Stimulated activated CD4-positive, alpha-beta T cell treated with anti-CD3 and anti-CD28 coated beads, Interleukin-2, amount 100 ng/mL, for 48 hours (primary cell): ENCODE measurements around the gene STRN4.
A peak's percentile ranks its signal among the peaks of the same experiment; 100 is the strongest.

Experiments used
- DNase-seq, 2 donors: peaks; one replicate each; pipeline ENCODE4 v3.0.0-alpha.2; 2020

Gene STRN4

DNA sequence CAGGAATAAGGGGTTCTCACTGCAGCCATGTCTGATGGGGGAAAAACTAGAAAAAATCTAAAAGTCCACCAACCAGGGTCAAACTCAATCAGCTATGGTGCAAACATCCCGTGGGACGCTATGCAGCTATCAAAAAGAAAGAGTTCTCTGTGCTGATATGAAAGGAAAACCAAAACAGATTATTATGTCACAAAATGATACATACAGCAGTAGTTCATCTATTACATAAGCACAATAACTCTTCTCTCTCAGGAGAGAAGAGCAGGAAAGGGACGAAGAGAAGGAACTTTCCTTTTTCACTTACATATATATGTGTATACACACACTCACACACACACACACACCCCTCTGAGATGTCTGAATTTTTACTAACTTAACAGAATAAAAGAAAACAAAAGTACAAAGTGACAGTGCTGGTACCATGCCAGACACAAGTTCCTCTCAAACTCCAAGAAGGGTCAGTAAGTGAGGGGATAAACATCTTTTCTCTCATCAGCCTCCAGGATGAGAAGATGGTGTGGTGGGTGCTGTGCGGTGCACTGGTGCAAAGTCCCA, 3.2 kb downstream of the STRN4 start:
- no peak for DNase-seq

DNA sequence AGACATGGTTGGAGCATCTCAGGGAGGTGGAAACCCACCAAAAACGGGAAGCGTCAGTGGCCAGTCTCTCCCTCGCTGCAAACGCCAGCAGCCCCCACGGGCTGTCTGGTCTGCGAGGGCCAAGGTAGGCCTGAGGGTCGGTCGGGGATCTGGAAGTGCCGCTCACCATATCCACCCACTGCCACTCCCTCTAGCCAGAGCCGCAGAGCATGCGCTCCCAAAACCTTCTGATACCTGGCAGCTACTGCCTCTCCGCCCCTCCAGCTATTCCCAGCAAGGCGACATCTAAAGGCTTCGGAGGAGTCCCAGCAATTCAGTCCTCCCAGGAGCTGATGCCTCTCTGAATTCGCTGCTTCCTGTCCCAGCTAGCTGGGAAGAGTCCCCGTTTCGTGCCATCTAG, 4.8 kb downstream of the STRN4 start:
- DNase-seq = no peak

DNA sequence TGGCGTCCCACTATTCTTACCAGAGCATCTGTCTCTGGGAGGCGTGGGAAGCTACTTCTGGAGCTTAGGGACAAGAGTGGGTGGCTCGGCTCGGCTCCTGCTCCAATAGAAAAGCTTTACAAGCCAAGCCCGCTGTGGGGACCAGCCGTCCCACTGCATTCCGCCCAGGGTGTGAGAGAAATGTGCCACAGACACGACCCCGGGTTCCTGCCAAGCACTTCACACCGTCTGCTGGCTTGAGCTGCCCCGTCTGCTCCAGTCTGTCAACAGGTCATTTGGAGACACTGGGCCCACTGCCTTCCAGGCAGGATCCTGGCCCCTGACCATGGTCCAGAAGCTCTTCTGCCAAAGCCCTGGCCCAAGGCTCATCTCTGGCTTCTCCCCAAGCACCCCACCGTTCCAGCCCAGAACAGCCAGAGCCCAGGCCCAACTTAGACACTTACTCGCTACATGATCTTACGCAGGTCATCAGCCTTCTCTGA, 6.9 kb downstream of the STRN4 start:
- no peak for DNase-seq

DNA sequence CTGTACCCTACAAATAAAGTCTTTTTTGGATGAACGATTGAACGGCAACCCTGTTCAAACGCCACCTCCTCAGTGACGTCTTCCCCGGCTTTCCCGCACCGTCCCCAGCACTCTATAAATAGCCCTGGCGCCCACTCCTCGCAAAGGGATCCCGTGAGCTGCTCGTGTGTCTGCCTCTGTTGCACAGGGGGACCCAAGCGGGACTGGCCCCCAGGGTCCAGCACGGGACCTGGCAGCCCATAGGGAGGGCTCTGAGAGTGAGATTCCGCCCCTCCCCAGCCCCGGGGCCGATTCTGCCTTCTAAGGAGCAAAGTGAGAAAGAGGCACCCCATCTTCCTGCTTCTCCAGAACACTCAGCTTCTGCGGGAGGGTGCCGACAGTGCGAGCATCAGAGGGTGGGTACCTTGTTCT, 8.5 kb downstream of the STRN4 start:
- no peak for DNase-seq

DNA sequence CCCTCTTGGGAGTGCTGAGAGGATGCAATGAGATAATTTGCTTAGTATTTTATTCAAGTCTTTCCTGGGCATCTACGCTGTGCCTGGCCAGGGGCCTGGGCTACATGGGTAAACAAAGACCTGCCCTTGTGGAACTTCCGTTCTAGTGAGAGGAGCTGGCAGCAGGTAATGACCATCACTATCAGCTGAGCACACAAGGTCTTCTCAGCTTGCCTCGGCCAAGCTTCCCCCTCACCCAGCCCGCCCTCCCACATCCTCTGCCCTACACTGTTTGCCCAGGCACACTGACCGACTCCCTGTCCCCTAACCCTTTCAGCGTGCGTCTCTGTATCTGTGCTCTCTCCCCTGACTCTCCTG, 9.0 kb downstream of the STRN4 start:
- DNase-seq = no peak

DNA sequence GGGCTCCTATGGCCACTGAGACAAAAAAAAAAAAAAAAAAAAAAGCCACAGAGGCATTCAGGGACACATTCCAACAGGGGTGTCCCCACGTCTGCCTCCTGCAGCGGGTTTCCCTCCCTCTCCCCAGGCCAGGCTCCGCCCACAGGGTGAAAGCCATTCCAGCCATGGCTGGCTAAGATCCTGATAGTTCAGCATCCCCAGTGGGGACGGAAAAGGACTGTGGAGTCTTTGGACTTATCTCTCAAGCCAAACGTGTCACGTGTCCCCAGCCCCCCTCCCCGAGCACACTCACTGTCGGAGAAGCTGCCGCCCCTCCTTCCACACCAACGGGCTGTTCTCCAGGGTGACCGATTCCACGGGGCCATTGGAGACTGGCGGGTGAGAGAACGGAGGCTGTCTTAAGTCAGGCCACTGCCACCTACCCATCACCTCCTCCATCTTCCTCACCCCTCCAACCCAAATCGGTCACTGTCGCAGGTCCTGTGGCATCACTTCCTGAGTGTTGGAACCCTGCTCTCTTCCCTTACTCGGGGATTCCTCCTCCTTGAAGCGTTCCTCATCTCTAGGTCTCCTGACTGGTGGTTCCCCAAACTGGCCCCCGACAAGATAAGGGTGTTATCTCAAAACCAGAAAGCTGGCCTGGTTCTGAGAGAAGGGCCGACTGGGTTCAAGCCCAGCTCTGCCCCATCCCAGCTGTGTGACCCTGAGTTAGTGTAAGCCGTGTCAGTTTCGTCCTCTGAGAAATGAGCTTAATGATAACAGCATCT, 9.5 kb downstream of the STRN4 start:
- DNase-seq = no peak

DNA sequence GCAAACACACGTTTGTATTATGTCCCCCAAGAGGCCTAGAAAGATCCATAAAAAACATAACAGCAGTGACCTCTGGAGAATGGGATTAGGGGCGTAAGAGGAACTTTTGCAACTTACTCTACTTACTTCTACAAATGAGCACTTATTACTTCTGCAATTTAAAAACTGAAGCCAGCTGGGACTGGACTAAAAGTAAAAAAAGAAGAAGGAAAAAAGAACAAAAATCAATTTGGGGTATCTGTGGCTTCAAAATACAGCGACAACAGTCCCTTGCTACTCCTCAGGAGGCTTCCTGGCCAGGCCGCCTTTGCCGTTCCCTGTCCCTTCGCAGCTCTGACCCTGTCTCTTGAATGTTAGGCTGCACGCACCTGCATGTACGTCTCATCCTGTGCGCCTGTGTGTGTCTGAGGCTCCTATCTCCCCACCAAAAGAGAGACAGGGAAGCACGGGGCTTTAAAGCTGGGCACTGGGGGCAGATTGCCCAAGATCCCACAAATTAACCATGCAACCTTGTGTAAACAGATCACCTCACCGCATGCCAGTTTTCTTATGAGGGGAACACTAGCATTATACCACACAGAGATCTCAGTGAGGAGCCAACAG, 12.5 kb downstream of the STRN4 start:
- no peak for DNase-seq

DNA sequence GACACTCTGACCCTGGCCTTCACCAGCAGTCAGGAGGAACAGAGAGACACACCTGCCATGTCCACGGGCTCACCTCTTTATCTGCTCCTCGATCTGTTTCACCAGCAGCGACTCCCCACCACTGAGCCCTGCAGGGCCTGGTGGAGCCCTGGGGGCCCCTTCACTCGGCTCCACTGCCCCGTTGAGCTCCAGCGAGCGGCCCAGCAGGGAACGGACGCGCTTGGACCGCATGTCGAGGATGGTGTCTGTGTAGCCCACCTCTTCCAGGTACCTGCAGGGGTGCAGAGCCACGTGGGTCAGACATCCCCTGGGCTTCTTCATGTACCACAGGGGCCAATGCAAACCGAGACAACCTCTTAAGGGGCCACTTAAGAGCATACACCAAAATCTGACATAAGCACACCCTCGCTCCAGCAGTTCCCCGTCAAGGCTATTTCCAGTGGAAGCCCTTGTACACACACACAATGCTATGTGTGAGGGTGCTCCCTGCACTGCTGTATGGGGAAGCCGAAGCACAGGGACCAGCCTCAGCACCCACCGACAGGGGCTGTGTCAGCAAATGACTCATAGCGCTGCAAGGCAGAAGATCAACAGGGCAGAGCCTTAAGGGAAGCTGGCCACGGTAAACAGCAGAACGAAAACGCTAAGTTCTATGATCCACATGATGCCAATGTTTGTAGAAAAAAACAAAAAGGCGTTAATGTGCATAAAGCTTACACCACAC, 13.1 kb downstream of the STRN4 start:
- no peak for DNase-seq

DNA sequence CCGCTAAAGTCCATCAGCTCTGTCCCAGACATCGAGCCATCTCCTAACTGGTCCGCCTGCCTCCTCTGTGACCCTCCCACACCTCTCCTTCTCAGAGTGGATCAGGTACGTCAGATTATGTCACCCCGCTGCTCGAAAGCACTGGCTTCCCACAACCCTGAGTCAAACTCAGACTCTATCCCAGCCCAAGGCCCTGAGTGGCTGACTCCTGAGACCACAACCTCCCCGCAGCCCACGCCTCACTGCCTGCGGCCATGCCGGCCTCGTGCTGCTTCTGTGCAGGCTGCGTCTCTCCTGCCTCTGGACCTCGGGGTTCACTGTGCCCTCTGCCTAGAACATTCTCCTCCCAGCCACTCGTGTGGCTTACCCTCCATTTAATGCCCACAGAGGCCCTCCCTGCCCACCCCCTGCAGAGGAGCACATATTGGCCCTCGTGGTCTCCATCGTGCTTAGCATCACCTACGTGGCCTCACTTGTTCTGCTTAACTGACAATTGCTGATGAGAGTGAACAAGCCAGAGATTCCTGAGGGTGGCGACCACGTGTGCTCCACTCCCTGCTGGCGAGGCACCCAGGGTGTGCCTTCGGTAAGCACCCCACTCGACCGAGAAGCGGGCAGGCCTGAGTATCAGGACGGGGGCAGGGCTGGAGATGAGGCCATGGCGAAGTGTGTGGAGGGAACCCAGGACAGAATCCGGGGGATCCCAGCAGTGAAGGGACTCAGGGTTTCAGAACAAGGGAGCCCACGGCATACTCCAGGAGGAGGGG, 13.9 kb downstream of the STRN4 start:
- DNase-seq = no peak

DNA sequence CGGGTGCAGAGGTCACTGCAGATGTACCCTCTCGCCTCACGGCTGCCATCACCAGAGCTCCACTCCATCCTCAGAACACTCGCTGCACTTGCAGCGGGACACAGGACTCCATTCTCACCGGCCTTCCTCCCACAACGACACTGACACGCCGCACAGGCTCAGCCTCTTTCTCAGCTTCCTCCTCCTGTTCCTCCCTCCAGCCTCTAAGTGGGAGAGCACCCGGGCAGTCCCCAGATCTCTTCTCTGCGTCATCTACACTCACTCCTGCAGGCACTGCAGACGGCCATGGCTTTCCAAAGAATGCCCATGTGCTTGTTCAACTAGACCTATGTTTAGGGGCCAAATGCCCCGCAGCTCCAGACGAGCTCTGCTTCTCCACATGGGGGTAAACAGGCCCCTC, 14.7 kb downstream of the STRN4 start:
- DNase-seq = no peak

DNA sequence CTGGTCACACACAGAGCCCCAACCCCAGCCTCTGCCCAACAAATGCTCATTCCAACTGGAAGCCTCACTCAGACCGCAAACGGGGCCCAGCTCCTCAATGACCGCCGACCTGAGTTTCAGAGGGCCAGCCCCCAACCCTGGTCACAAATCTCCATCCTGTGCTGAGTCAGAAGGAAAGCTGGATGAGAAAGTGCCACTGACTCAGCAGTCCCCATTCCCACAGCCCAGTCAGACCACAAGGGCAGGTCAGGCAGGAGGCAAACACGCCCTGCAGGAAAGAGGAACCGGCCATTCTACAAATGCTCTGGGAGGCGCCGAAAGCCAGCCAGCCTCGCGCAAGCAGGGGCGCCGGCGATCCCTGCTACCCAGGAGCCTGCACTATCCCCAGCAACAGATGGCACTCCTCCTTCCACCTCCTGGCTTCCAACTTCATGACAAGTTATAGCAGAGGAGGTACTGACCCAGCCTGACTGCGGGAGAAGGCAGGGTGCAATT, 15.2 kb downstream of the STRN4 start:
- DNase-seq = no peak

DNA sequence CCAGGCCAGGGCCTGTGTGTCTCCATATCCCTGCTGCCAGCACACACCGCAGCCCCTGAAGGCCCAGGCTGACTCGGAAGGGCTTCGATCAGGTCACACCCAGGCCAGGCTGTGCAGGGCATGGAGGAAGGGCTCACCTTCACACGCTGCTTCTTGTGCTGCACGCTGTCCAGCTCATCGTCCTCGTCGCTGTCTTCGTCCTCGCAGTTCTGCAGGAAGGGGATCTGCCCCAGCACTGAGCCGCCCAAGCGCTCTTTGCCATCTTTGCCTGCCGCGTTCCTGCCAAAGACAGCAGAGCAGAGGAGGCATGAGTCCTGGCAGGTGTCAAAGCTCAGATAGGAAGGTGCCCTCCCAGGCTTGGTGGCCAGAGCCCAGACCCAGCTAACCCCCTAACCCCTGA, 15.7 kb downstream of the STRN4 start:
- no peak for DNase-seq

DNA sequence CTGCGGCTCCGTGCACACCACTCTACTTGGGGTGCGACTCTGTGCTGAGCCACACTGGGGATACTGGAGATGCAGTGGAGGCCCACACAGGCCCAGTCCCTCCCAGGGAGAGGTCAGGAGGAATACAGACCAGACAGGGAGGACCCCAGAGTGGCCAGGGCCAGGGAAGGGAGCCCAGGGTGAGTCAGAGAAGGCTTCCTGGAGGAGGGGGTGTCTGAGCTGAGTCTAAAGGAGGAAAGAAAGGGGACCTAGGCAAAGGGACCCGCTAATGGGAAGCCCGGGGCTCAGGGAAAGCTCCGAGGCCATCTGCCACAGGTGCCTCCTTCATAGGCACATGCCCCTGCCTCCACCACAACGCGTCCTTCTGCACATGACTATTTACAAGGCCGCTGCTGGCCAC, 16.1 kb downstream of the STRN4 start:
- no peak for DNase-seq

DNA sequence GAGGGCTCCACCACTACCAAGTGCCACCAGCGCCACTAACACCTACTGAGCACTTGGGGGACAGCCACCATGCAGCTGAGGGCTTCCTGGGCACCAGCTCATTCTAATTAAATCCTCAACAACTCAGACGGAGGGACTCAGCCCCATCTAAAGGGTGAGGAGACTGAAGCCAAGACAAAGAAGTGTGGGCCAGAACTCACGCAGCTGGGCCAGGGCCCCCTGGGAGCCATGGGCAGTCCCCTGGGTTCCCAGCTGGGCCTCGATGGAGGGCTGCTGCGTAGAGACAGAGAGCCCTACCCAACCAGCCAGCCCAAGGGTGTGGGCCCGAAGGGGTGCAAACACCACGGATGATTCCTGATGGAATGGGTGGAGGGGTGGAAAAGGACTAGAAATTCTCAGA, 16.6 kb downstream of the STRN4 start:
- no peak for DNase-seq

DNA sequence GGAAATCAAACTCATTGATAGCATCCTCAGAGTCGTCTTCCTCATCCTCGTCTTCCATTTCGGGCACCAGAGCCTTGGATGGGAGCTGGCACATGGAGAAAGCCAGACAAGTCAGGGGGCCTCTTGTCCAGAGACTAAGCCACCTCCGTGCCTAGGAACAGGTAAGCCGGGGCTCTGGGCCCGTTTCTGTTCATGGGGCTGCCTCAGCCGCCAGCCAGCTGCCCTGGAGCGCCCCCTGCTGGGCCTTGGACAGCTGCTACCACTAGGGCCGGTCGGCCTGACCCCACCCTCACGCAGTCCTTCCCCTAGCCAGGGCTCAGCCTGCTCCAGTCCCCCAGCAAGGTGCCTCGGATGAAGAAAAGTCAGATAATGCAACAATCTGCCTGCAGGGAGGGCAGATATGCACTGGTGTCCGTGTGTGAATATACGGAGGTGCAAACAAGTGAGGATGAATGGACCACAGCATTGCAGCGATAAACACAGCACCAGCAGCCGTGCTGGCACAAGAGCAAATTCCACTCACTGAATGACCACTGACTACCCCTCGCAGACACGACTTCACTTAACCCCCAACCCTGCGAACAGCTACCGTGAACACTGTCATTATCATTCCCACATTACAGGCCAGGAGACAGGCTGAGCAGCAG, 17.4 kb downstream of the STRN4 start:
- peak; percentile 76 to 86 for DNase-seq

DNA sequence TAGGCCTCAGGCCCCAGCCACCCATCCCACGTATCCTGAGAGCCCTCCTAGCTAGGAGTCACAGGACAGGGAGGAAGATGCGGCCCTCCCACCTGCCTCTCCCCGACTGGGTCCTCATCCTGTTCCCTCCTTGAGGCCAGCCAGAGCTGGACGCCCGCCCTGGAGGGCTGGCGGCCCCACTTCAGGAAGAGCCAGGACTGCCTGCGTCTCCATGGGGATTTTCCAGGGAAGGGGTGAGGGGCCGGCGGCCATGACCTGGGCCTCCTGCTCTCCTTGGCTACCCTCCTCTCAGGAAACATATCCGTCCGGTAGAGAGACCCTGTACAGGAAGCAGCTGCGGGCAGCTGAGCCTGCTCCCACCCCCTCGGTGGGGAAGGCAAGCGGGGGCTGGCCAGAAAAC, 18.0 kb downstream of the STRN4 start:
- DNase-seq = no peak

DNA sequence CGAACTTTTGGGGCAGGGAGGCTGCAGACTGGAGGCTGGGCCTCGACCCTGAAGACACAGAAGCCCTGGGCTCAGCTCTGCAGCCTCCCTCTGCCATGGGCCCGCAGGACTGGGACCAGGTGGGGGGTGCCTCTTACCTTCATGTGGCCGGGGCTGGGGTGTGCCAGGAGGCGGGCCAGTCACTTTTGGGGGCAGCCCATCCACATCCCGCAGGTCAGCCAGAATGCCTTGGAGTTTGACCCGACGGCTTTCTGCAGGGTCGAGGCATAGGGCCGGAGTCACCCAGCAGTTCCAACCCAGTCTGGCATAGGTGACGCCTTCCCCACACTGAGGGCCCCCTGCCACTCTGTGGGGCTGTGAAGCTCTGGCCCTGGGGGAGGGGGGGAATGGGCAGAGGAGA, 18.5 kb downstream of the STRN4 start:
- no peak for DNase-seq

DNA sequence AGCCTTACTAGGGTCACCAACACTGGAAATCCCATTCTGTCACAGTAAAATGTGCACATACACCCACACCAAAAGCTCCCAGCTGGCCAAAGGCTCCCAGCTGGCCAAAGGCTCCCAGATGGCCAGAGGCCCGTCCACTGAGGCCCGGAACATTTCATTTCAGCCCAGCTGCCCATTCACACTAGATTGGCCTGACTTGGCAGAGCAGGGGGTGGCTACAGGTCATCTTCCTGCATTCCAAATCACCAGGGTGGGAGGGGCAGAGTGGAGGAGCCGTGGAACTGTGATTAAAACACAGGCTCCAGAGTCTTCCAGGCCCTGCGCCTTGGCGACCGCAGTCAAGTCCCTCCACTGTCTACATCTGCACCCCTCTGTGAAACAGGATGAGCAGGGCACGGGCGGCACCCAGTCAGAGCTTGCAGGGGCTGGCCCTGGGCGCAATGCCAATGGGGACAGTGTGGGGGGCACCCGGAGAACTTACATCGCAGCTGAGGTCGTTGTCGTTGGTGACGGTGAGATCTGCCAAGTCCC, 19.2 kb downstream of the STRN4 start:
- DNase-seq = no peak

DNA sequence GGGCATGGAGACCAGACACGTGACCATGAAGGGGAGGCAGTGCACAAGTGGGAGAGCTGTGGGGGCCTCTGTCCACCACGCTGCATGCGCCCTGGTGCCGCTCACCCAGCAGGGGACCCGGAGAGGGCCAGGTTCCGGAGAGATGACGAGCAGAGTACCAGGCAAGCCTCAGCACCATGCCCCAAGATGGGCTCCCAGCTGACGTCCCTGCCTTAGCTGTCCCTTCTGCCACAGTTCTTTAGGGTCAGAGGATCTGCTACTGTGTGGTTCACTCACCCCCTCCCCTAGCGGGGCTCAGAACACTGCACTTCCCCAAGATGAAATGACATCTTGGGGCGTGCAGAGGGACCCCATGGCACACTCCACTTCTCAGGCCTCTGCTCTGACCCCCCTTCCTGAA, 19.7 kb downstream of the STRN4 start:
- no peak for DNase-seq

DNA sequence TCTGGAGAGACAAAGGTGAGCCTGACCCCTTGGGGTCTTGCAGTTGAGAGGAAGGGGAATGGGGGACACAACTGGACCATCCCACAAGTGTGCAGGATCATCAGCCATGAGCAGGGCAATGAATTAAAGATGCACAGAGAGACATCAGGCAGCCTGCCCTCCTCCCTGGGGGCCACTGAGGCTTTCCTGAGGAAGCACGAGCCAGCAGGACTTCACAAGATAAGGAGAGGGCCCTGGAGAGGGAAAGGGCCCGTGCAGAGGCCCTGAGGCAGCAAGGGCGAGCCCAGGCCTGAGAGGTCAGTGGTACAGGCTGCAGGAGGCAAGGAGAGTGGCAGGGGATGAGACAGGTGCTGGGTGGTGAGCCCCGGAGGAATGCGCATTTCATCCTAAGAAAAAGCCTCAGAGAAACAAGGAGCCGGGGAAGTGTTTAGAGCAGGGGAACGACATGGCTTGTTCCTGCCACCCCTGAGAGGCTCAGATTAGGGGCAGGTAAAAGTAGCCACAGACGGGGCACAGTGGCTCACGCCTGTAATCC, 20.3 kb downstream of the STRN4 start:
- no peak for DNase-seq

DNA sequence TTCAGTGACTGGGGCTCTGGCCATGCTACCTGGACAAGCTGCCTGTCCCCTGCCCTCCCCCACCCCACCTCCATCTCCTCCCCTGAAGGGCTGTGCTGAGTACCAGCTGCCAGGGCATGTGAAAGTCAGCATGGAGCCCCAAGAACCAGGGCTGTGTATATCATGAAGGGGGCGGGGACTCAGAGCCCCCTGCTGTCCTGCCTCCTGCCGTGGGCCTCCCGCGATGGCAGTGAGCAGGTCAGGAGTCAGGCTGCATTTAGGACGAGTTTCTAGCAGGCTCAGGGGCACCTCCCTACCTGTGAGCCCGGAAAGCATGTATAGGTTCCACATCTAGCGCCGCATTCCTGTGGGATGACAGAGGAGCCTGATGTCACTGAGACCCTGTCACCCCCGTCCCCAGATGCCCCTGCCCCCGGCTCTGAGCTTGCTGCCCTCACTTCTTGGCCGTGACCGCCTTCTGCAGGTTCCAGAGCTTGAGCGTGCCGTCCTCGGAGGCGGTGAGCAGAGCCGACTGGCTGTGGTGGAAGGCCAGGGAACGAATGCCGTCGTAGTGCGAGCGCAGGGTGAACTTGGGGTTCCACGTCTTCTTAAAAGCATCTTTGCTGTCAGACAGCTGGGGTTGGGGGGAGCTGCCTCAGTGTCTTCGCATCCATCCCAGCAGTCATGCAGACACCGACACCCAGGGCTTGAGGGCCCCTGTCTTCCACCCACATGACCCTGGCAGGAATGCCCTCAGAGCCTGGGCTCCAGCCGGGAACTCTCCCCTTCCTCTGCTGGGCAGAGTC, 21.0 kb downstream of the STRN4 start:
- DNase-seq = no peak
